ENCODE measurements around the gene ERC2.

The ERC2 gene

GRCh38 chr3:55714057-55714456 lies 754.2 kb downstream of the ERC2 start:
- Histone ChIP-seq H3K4me1 (ENCODE audit: control insufficient read depth, low read depth, low read length) (no peaks in the 10 kb centered on the region), H3K9me3 (ENCODE audit: control insufficient read depth, low read depth, low read length) (no peaks in the 10 kb centered on the region)

DNA sequence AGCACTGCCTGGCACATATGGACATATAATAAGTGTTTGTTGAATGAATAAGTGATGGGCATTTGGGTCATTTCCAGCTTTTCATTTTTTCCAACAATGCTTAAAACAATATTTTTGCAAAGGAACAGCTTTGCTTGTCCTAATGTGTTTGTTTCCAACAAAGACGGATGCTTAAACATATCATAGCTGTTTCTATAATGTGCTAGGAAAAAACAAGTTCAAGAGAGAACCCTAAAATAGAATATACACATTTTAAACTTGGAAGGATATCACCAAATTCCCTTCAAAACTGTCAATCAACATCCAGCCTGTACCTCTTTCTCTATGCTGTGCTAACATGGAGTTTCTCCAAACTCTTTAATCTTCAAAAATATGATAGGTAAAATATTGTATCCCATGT lies 756.6 kb downstream of the ERC2 start:
- Histone ChIP-seq H3K36me3 (ENCODE audit: control insufficient read depth, low read depth, low read length) (no peaks in the 10 kb centered on the region), H3K27me3 (ENCODE audit: control insufficient read depth, insufficient read depth, low read length) (no peaks in the 10 kb centered on the region), H3K9ac (ENCODE audit: low read length) (no peak overlapping the region), H3K4me1 (ENCODE audit: control insufficient read depth, low read depth, low read length) (no peaks in the 10 kb centered on the region), H3K4me3 (ENCODE audit: low read length) (no peak overlapping the region), H3K9me3 (ENCODE audit: control insufficient read depth, low read depth, low read length) (no peaks in the 10 kb centered on the region), H3K27ac (ENCODE audit: low read length) (no peak overlapping the region)

More at GRCh38 chr3:55714057-55714456, 754.2 kb downstream of the ERC2 start:
- no peak overlapping the region for H3K27ac ChIP-seq (ENCODE audit: low read length)
- H3K27me3 ChIP-seq (ENCODE audit: control insufficient read depth, insufficient read depth, low read length): no peaks in the 10 kb centered on the region
- H3K9ac ChIP-seq (ENCODE audit: low read length): no peak overlapping the region
- no peak overlapping the region for H3K4me3 ChIP-seq (ENCODE audit: low read length)
- H3K36me3 ChIP-seq (ENCODE audit: control insufficient read depth, low read depth, low read length): no peaks in the 10 kb centered on the region

- H3K36me3 ChIP-seq (ENCODE audit: control insufficient read depth, low read depth, low read length): no peaks in the 10 kb centered on the region
- no peaks in the 10 kb centered on the region for H3K9me3 ChIP-seq (ENCODE audit: control insufficient read depth, low read depth, low read length)
- no peaks in the 10 kb centered on the region for H3K4me1 ChIP-seq (ENCODE audit: control insufficient read depth, low read depth, low read length)
- no peaks in the 10 kb centered on the region for H3K27me3 ChIP-seq (ENCODE audit: control insufficient read depth, insufficient read depth, low read length)
- no peak overlapping the region for H3K27ac ChIP-seq (ENCODE audit: low read length)
- H3K4me3 ChIP-seq (ENCODE audit: low read length): no peak overlapping the region
- no peak overlapping the region for H3K9ac ChIP-seq (ENCODE audit: low read length)
Measured at GRCh38 chr3:55709411-55710012, 758.8 kb downstream of the ERC2 start.

DNA sequence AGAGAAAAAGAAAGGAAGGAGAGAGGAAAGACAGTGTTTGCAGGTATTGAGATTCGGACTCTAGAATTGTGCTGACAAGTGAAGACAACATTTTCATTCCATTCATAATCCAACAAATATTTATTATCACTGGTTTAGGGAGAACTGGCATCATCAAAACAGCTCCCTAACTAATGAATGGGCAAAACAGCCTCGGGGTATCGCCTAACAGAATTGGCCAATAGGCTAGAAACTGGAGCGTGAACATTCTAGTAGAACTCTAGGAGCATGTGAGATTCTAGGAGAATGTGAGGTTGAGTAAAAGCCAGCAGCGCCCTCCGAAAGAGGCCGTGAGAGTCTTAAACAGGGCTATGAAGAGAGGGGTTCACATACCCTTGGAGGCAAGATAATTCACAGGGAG lies 759.3 kb downstream of the ERC2 start:
- Histone ChIP-seq H3K4me3 (ENCODE audit: low read length) (no peak overlapping the region), H3K9ac (ENCODE audit: low read length) (no peak overlapping the region), H3K27me3 (ENCODE audit: control insufficient read depth, insufficient read depth, low read length) (no peaks in the 10 kb centered on the region), H3K36me3 (ENCODE audit: control insufficient read depth, low read depth, low read length) (no peaks in the 10 kb centered on the region), H3K4me1 (ENCODE audit: control insufficient read depth, low read depth, low read length) (no peaks in the 10 kb centered on the region), H3K27ac (ENCODE audit: low read length) (no peak overlapping the region), H3K9me3 (ENCODE audit: control insufficient read depth, low read depth, low read length) (no peaks in the 10 kb centered on the region)

- H3K4me1 ChIP-seq (ENCODE audit: control insufficient read depth, low read depth, low read length): no peaks in the 10 kb centered on the region
Measured at GRCh38 chr3:55708242-55708641, 760.0 kb downstream of the ERC2 start.

GRCh38 chr3:55704521-55704920 lies 763.7 kb downstream of the ERC2 start:
- no peak overlapping the region for H3K4me3 ChIP-seq (ENCODE audit: low read length)
- H3K9ac ChIP-seq (ENCODE audit: low read length): no peak overlapping the region
- H3K9me3 ChIP-seq (ENCODE audit: control insufficient read depth, low read depth, low read length): no peaks in the 10 kb centered on the region
- H3K4me1 ChIP-seq (ENCODE audit: control insufficient read depth, low read depth, low read length): peaks cover 1% of the 10 kb centered on the region
- no peaks in the 10 kb centered on the region for H3K27me3 ChIP-seq (ENCODE audit: control insufficient read depth, insufficient read depth, low read length)
- H3K27ac ChIP-seq (ENCODE audit: low read length): no peak overlapping the region
- no peaks in the 10 kb centered on the region for H3K36me3 ChIP-seq (ENCODE audit: control insufficient read depth, low read depth, low read length)

More at GRCh38 chr3:55708242-55708641, 760.0 kb downstream of the ERC2 start:
- no peaks in the 10 kb centered on the region for H3K36me3 ChIP-seq (ENCODE audit: control insufficient read depth, low read depth, low read length)
- no peaks in the 10 kb centered on the region for H3K27me3 ChIP-seq (ENCODE audit: control insufficient read depth, insufficient read depth, low read length)
- H3K27ac ChIP-seq (ENCODE audit: low read length): no peak overlapping the region
- H3K9me3 ChIP-seq (ENCODE audit: control insufficient read depth, low read depth, low read length): no peaks in the 10 kb centered on the region
- no peak overlapping the region for H3K4me3 ChIP-seq (ENCODE audit: low read length)
- H3K9ac ChIP-seq (ENCODE audit: low read length): no peak overlapping the region

DNA sequence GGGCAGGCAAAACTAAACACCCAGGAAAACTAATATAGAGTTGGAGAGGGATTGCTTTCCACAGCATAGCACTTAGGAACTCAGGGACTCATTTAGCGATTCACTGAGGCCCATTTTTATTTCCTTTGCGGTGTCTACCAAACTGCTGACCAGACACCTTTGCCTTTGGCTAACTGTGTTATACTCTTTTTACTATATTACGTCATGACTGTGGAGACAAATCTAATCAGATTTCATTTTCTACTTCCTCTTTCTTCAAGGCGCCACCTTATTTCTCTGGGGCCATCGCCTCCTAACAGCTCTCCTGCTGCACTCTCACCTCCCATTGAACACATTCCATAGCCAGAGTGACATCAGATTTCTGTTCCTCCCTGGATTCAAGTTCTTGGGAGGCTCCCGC lies 765.4 kb downstream of the ERC2 start:
- Histone ChIP-seq H3K4me1 (ENCODE audit: control insufficient read depth, low read depth, low read length) (peaks cover 16% of the 10 kb centered on the region), H3K36me3 (ENCODE audit: control insufficient read depth, low read depth, low read length) (no peaks in the 10 kb centered on the region), H3K27ac (ENCODE audit: low read length) (no peak overlapping the region), H3K4me3 (ENCODE audit: low read length) (no peak overlapping the region), H3K9ac (ENCODE audit: low read length) (no peak overlapping the region), H3K27me3 (ENCODE audit: control insufficient read depth, insufficient read depth, low read length) (no peaks in the 10 kb centered on the region), H3K9me3 (ENCODE audit: control insufficient read depth, low read depth, low read length) (no peaks in the 10 kb centered on the region)

- no peak overlapping the region for H3K4me3 ChIP-seq (ENCODE audit: low read length)
- H3K36me3 ChIP-seq (ENCODE audit: control insufficient read depth, low read depth, low read length): no peaks in the 10 kb centered on the region
- H3K27me3 ChIP-seq (ENCODE audit: control insufficient read depth, insufficient read depth, low read length): no peaks in the 10 kb centered on the region
- H3K4me1 ChIP-seq (ENCODE audit: control insufficient read depth, low read depth, low read length): peaks cover 16% of the 10 kb centered on the region
- H3K27ac ChIP-seq (ENCODE audit: low read length): no peak overlapping the region
- no peaks in the 10 kb centered on the region for H3K9me3 ChIP-seq (ENCODE audit: control insufficient read depth, low read depth, low read length)
- no peak overlapping the region for H3K9ac ChIP-seq (ENCODE audit: low read length)
Measured at GRCh38 chr3:55701997-55702396, 766.3 kb downstream of the ERC2 start.

DNA sequence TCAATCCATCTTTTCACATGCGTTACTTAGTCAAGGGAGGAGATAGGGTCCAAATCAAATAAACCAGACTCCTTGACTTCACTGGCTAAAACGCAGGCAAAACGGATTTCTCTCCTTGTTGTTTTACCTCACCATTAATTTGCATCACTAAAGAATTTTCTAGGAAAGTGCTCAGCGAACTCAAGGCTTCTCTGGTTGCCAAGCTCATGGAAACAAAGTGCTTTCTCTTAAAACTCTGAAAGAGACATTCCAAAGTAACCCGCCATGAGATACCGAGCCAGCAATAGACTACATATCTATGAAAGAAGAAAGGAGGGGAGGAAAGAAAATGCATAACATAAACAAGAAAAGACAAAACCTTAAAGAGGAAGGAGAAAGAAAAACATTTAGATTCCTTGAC lies 769.4 kb downstream of the ERC2 start:
- Histone ChIP-seq H3K36me3 (ENCODE audit: control insufficient read depth, low read depth, low read length) (no peaks in the 10 kb centered on the region), H3K27me3 (ENCODE audit: control insufficient read depth, insufficient read depth, low read length) (no peaks in the 10 kb centered on the region), H3K4me1 (ENCODE audit: control insufficient read depth, low read depth, low read length) (peaks cover 25% of the 10 kb centered on the region), H3K9me3 (ENCODE audit: control insufficient read depth, low read depth, low read length) (no peaks in the 10 kb centered on the region), H3K27ac (ENCODE audit: low read length) (no peak overlapping the region), H3K9ac (ENCODE audit: low read length) (no peak overlapping the region), H3K4me3 (ENCODE audit: low read length) (no peak overlapping the region)

GRCh38 chr3:55697177-55697865 lies 770.9 kb downstream of the ERC2 start:
- no peaks in the 10 kb centered on the region for H3K27me3 ChIP-seq (ENCODE audit: control insufficient read depth, insufficient read depth, low read length)
- H3K4me3 ChIP-seq (ENCODE audit: low read length): no peak overlapping the region
- no peaks in the 10 kb centered on the region for H3K9me3 ChIP-seq (ENCODE audit: control insufficient read depth, low read depth, low read length)
- H3K27ac ChIP-seq (ENCODE audit: low read length): no peak overlapping the region
- H3K9ac ChIP-seq (ENCODE audit: low read length): no peak overlapping the region
- H3K36me3 ChIP-seq (ENCODE audit: control insufficient read depth, low read depth, low read length): no peaks in the 10 kb centered on the region
- peaks cover 28% of the 10 kb centered on the region for H3K4me1 ChIP-seq (ENCODE audit: control insufficient read depth, low read depth, low read length)

DNA sequence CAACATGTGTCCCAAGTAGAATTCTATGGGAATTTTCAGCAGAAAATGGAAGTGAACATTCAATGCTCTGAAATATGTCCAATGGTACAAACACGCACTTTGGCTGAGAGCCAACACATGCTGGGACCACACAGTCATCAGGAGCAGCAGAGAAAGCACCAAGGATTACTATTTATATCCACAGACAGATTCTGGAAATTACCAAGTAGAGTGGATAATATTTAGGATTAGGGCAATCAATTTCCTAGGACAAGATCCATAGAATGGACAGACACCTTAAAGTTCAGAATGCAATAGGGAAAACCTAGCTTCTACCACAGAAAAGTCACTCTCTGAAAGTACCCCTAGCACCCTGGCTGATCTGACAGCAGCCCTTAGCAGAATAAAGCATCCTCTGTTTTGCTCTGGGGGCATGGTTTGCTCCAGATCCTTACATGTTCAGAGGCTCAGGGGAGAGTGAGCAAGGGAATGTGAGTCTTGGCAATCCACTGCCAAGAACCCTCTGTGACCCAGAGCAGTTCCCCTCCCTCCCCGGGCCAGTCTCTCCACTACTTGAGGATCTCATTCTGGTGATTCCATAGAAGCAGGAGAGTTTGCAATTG lies 775.2 kb downstream of the ERC2 start:
- Histone ChIP-seq H3K9ac (ENCODE audit: low read length) (no peak overlapping the region), H3K27me3 (ENCODE audit: control insufficient read depth, insufficient read depth, low read length) (no peaks in the 10 kb centered on the region), H3K27ac (ENCODE audit: low read length) (no peak overlapping the region), H3K9me3 (ENCODE audit: control insufficient read depth, low read depth, low read length) (no peaks in the 10 kb centered on the region), H3K4me3 (ENCODE audit: low read length) (no peak overlapping the region), H3K4me1 (ENCODE audit: control insufficient read depth, low read depth, low read length) (peaks cover 42% of the 10 kb centered on the region), H3K36me3 (ENCODE audit: control insufficient read depth, low read depth, low read length) (no peaks in the 10 kb centered on the region)

All from iPS-18a (cell line).